Neural progenitor cell (in vitro differentiated cells): ENCODE data around the gene AUTS2.

Source experiments
- EZH2 ChIP-seq: fragments of 200-600 bp; sonication (generic); IDR thresholded peaks from 2 replicates; pipeline ENCODE4 v1.6.1; 2017; ENCODE audit warnings: antibody characterized with exemption, mild to moderate bottlenecking, moderate library complexity
- EZH2phosphoT487 ChIP-seq: fragments of 200-600 bp; sonication (generic); IDR thresholded peaks from 2 replicates; pipeline ENCODE4 v1.6.1; 2017; ENCODE audit warnings: antibody characterized with exemption
- TF ChIP-seq, protein P1 (sequence below): fragments of 200-600 bp; sonication (generic); IDR thresholded peaks from 2 replicates; pipeline ENCODE4 v1.5.1; 2017; ENCODE audit warnings: antibody characterized with exemption, mild to moderate bottlenecking

DNA sequence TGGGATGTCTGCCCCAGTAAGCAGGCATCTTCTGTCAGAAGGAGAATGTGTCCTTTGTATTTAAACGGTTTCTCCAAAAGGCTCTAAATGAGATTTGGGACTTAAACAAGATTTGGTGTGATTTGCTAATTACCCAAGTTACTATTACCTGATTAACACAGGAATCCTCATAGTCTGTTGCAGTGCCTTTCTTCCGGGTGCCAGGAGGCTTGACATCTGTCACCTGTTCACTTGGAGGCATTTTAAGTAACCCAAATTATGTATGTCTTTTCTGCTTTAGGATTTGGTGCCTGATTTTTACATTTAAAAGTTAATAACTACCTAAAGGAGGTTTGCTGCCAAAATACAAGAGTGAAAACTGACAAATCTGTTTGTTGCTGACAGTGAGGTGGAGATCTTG lies 945.7 kb downstream of the AUTS2 start:
- no peak for TF ChIP-seq EZH2phosphoT487
- TF ChIP-seq EZH2: no peak
- TF ChIP-seq, protein P1, sequence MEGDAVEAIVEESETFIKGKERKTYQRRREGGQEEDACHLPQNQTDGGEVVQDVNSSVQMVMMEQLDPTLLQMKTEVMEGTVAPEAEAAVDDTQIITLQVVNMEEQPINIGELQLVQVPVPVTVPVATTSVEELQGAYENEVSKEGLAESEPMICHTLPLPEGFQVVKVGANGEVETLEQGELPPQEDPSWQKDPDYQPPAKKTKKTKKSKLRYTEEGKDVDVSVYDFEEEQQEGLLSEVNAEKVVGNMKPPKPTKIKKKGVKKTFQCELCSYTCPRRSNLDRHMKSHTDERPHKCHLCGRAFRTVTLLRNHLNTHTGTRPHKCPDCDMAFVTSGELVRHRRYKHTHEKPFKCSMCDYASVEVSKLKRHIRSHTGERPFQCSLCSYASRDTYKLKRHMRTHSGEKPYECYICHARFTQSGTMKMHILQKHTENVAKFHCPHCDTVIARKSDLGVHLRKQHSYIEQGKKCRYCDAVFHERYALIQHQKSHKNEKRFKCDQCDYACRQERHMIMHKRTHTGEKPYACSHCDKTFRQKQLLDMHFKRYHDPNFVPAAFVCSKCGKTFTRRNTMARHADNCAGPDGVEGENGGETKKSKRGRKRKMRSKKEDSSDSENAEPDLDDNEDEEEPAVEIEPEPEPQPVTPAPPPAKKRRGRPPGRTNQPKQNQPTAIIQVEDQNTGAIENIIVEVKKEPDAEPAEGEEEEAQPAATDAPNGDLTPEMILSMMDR: no peak
